Measurements from ENCODE around the gene URI1. TPM values are rescaled to one million over a fixed set of nuclear protein-coding genes. Genes with fewer than 3 reads are reported as not detected.

Gene URI1
- total RNA-seq, 2 experiments from 2014 or later, result 45.1 to 79.2 TPM

- H3K9me3 ChIP-seq (ENCODE audit: low read length), result no peaks in the 10 kb centered on the region
- H3K4me1 ChIP-seq (ENCODE audit: insufficient read depth, low read length, poor library complexity, severe bottlenecking), result peaks cover 35% of the 10 kb centered on the region
- H3K9me2 ChIP-seq (ENCODE audit: insufficient read depth, low read length), result no peaks in the 10 kb centered on the region
- no peak overlapping the region for H3K4me2 ChIP-seq (ENCODE audit: low read length)
- no peak for TF ChIP-seq CTCF (conservative IDR thresholded peaks at IDR 0.05; ENCODE audit: low read length)
- no peak for TF ChIP-seq EZH2phosphoT487 (IDR thresholded peaks at IDR 0.05; ENCODE audit: borderline replicate concordance, low read depth, low read length)
- POLR2A ChIA-PET, result no interaction called here
- no peaks in the 10 kb centered on the region for H3K36me3 ChIP-seq (ENCODE audit: insufficient read depth, low read length)
- no peak overlapping the region for H3K27ac ChIP-seq (ENCODE audit: low read depth, low read length, poor library complexity, severe bottlenecking)
- no peaks in the 10 kb centered on the region for H4K20me1 ChIP-seq (ENCODE audit: insufficient read depth, low read length)
- DNase-seq (ENCODE audit: low spot score), result no peak
- no peak overlapping the region for H2AFZ ChIP-seq (ENCODE audit: low read length)
- no TSS peak for BruUV-seq (replicated peaks)
- H3K4me3 ChIP-seq (ENCODE audit: low read depth, low read length, poor library complexity, severe bottlenecking), result no peak overlapping the region
- CTCF ChIA-PET (ENCODE audit: unreplicated experiment), result no interaction called here
- H3K79me2 ChIP-seq (ENCODE audit: insufficient read depth, low read depth, low read length), result no peaks in the 10 kb centered on the region
- intact Hi-C loops (cut with micrococcal nuclease; ENCODE audit: unreplicated experiment), result no loop called here
These were observed 121.0 kb downstream of the URI1 start for GRCh38 chr19:30062907-30063649.

DNA sequence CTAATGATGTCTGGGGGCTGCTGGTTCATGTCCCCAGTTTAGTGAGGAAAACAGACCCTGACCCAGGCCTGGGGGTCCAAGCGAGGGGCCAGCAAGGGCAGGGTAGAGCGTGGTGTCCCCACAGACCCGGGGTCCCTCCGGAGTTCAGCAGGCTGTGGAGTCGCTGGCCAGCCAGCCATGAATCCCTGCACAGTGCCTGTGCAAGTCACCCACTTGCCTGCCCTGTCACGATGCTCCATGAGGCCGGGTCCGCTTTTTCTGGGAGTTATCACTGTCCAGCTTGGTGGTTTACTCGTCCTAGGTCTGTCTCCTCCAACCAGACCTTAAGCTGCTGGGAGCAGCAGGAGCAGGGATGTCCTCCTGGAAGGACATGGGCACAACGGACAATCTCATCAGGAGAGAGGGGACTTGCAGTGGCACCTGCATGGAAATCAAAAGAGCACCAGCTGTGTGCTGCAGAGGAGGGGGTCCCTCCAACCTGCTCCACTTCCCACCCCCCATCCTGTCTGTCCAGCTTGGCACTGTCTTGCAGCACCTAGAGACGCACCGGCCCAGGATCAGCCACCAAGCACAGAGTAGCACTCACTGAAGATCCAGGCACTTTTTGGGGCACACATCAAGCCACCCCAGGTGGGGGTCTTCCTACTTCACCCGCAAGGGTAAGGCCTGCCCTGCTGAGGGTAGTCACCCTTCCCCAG is 121.8 kb downstream of the URI1 start:
- no TSS peak for BruUV-seq (replicated peaks)
- intact Hi-C loops (cut with micrococcal nuclease; ENCODE audit: unreplicated experiment), result no loop called here
- Histone ChIP-seq H3K4me1 (ENCODE audit: insufficient read depth, low read length, poor library complexity, severe bottlenecking) (peaks cover 35% of the 10 kb centered on the region), H3K36me3 (ENCODE audit: insufficient read depth, low read length) (no peaks in the 10 kb centered on the region), H2AFZ (ENCODE audit: low read length) (no peak overlapping the region), H3K9me3 (ENCODE audit: low read length) (no peaks in the 10 kb centered on the region), H4K20me1 (ENCODE audit: insufficient read depth, low read length) (no peaks in the 10 kb centered on the region), H3K4me3 (ENCODE audit: low read depth, low read length, poor library complexity, severe bottlenecking) (no peak overlapping the region), H3K27ac (ENCODE audit: low read depth, low read length, poor library complexity, severe bottlenecking) (no peak overlapping the region), H3K4me2 (ENCODE audit: low read length) (no peak overlapping the region), H3K9me2 (ENCODE audit: insufficient read depth, low read length) (no peaks in the 10 kb centered on the region), H3K79me2 (ENCODE audit: insufficient read depth, low read depth, low read length) (no peaks in the 10 kb centered on the region)
- TF ChIP-seq EZH2phosphoT487 (IDR thresholded peaks at IDR 0.05; ENCODE audit: borderline replicate concordance, low read depth, low read length) (no peak), CTCF (conservative IDR thresholded peaks at IDR 0.05; ENCODE audit: low read length) (no peak)
- CTCF ChIA-PET (ENCODE audit: unreplicated experiment), result no interaction called here
- POLR2A ChIA-PET, result no interaction called here
- DNase-seq (ENCODE audit: low spot score), result no peak

DNA sequence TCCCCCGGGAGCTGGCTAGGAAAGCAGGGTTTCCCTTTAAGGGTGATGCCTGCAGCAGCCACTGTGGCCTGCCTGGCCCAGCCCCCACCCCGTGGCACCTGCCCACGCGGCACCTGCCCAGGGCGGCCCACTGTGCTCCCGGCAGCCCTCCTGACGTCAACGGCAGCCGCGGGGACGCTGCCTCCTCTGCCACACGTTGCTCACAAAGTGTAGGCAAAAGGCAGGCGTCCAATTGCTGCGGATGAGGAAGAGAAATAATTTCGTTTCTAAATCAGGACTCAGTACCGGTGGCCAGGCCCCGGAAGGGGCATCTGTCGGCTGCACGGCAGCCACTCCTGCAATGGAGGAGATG is 122.3 kb downstream of the URI1 start:
- Histone ChIP-seq H3K4me1 (ENCODE audit: insufficient read depth, low read length, poor library complexity, severe bottlenecking) (peaks cover 35% of the 10 kb centered on the region), H2AFZ (ENCODE audit: low read length) (no peak overlapping the region), H3K27ac (ENCODE audit: low read depth, low read length, poor library complexity, severe bottlenecking) (no peak overlapping the region), H3K4me3 (ENCODE audit: low read depth, low read length, poor library complexity, severe bottlenecking) (no peak overlapping the region), H3K4me2 (ENCODE audit: low read length) (no peak overlapping the region), H3K79me2 (ENCODE audit: insufficient read depth, low read depth, low read length) (no peaks in the 10 kb centered on the region), H3K9me2 (ENCODE audit: insufficient read depth, low read length) (no peaks in the 10 kb centered on the region), H3K9me3 (ENCODE audit: low read length) (no peaks in the 10 kb centered on the region), H3K36me3 (ENCODE audit: insufficient read depth, low read length) (no peaks in the 10 kb centered on the region), H4K20me1 (ENCODE audit: insufficient read depth, low read length) (no peaks in the 10 kb centered on the region)
- ChIA-PET POLR2A (interaction anchor here (1.1 kb wide), 1 partner anchor 15 kb away, joined by 3 read pairs; no protein-coding TSS in a partner anchor), CTCF (ENCODE audit: unreplicated experiment) (no interaction called here)
- intact Hi-C loops (cut with micrococcal nuclease; ENCODE audit: unreplicated experiment), result no loop called here
- BruUV-seq (replicated peaks), result no TSS peak
- TF ChIP-seq CTCF (conservative IDR thresholded peaks at IDR 0.05; ENCODE audit: low read length) (no peak), EZH2phosphoT487 (IDR thresholded peaks at IDR 0.05; ENCODE audit: borderline replicate concordance, low read depth, low read length) (no peak)
- DNase-seq (ENCODE audit: low spot score), result no peak
